NCI-H460 (cell line): ENCODE measurements around the gene ARHGAP25. TPM values are rescaled to one million over a fixed set of nuclear protein-coding genes. Genes with fewer than 3 reads are reported as not detected.

Source experiments
- DNase-seq: peaks from one replicate; pipeline ENCODE4 v3.0.0-alpha.2; 2016; ENCODE audit warnings: low read depth; ENCODE audit errors: extremely low read depth
- total RNA-seq: library from RNA; depleted of rRNA; stranded (reverse); fragments of >200 nt; shearing (Covaris generic); gene quantifications from 2 replicates; pipeline ENCODE4 v1.2.3, GENCODE V29; 2014

Gene ARHGAP25
- total RNA-seq, 1 experiment from 2014 or later: 3.1 TPM

GRCh38 chr2:68764806-68765311 is 30.2 kb downstream of the ARHGAP25 start:
- DNase-seq: no peak

- no peak for DNase-seq
Observed at GRCh38 chr2:68765739-68766375, 31.2 kb downstream of the ARHGAP25 start.

- no peak for DNase-seq
Observed at GRCh38 chr2:68766376-68766845, 31.8 kb downstream of the ARHGAP25 start.

- no peak for DNase-seq
Observed at GRCh38 chr2:68767031-68767961, 32.7 kb downstream of the ARHGAP25 start.

GRCh38 chr2:68767996-68768395 is 33.4 kb downstream of the ARHGAP25 start:
- no peak for DNase-seq

- DNase-seq: no peak
Observed at GRCh38 chr2:68768461-68768860, 33.9 kb downstream of the ARHGAP25 start.

GRCh38 chr2:68768951-68769350 is 34.3 kb downstream of the ARHGAP25 start:
- no peak for DNase-seq

- DNase-seq: no peak
Observed at GRCh38 chr2:68769586-68770270, 35.1 kb downstream of the ARHGAP25 start.

- no peak for DNase-seq
Observed at GRCh38 chr2:68770271-68771111, 35.9 kb downstream of the ARHGAP25 start.

- DNase-seq: no peak
Observed at GRCh38 chr2:68771211-68771751, 36.7 kb downstream of the ARHGAP25 start.

- no peak for DNase-seq
Observed at GRCh38 chr2:68772109-68772508, 37.5 kb downstream of the ARHGAP25 start.

- DNase-seq: no peak
Observed at GRCh38 chr2:68774569-68775271, 40.1 kb downstream of the ARHGAP25 start.

GRCh38 chr2:68775272-68775842 is 40.7 kb downstream of the ARHGAP25 start:
- no peak for DNase-seq

GRCh38 chr2:68776124-68776523 is 41.5 kb downstream of the ARHGAP25 start:
- DNase-seq: no peak

GRCh38 chr2:68779595-68779994 is 45.0 kb downstream of the ARHGAP25 start:
- DNase-seq: no peak

GRCh38 chr2:68784188-68784587 is 49.6 kb downstream of the ARHGAP25 start:
- no peak for DNase-seq

GRCh38 chr2:68784915-68785314 is 50.3 kb downstream of the ARHGAP25 start:
- DNase-seq: no peak

GRCh38 chr2:68787356-68787755 is 52.7 kb downstream of the ARHGAP25 start:
- DNase-seq: no peak

- DNase-seq: no peak
Observed at GRCh38 chr2:68789603-68790002, 55.0 kb downstream of the ARHGAP25 start.
